Neuron (in vitro differentiated cells): ENCODE data around the gene CCAR1.
"Not testable (repeated sequence)": the region's sequence is repeated elsewhere in the genome, so short reads cannot be mapped to it uniquely, and the experiment has no call there.

ENCODE experiments used
- H2AFZ ChIP-seq: one replicate; pipeline ENCODE4 v1.6.1; 2013; ENCODE audit warnings: low read depth, mild to moderate bottlenecking, inconsistent platforms, low read length, moderate library complexity
- H3K27me3 ChIP-seq: one replicate; pipeline ENCODE4 v1.6.1; 2013; ENCODE audit warnings: low read length; ENCODE audit not compliant: insufficient read depth
- H3K36me3 ChIP-seq: one replicate; pipeline ENCODE4 v1.6.1; 2013; ENCODE audit warnings: low read length; ENCODE audit not compliant: insufficient read depth
- H3K4me1 ChIP-seq: one replicate; pipeline ENCODE4 v1.6.1; 2013; ENCODE audit warnings: low read length; ENCODE audit not compliant: insufficient read depth
- H3K4me3 ChIP-seq: 2 replicates; pipeline ENCODE4 v1.5.1; 2013; ENCODE audit warnings: mild to moderate bottlenecking, low read length, moderate library complexity
- H3K9me3 ChIP-seq: one replicate; pipeline ENCODE4 v1.6.1; 2013; ENCODE audit warnings: low read length

Gene CCAR1

GRCh38 chr10:68787813-68788212, 66.8 kb downstream of the CCAR1 start:
- H3K36me3 ChIP-seq: peaks cover 78% of the 10 kb centered on the region
- no peak overlapping the region for H3K4me3 ChIP-seq
- no peaks in the 10 kb centered on the region for H3K9me3 ChIP-seq
- no peaks in the 10 kb centered on the region for H3K27me3 ChIP-seq
- no peaks in the 10 kb centered on the region for H3K4me1 ChIP-seq
- no peak overlapping the region for H2AFZ ChIP-seq

GRCh38 chr10:68790476-68790875, 69.4 kb downstream of the CCAR1 start:
- Histone ChIP-seq H3K4me3 (no peak overlapping the region), H3K27me3 (no peaks in the 10 kb centered on the region), H3K36me3 (peaks cover 84% of the 10 kb centered on the region), H3K4me1 (no peaks in the 10 kb centered on the region), H2AFZ (no peak overlapping the region), H3K9me3 (no peaks in the 10 kb centered on the region)

- peaks cover 79% of the 10 kb centered on the region for H3K36me3 ChIP-seq
- no peaks in the 10 kb centered on the region for H3K27me3 ChIP-seq
Measured at GRCh38 chr10:68792115-68792514, 71.1 kb downstream of the CCAR1 start.

GRCh38 chr10:68795886-68796532, 75.0 kb downstream of the CCAR1 start:
- Histone ChIP-seq H3K4me1 (no peaks in the 10 kb centered on the region), H3K9me3 (no peaks in the 10 kb centered on the region), H3K27me3 (no peaks in the 10 kb centered on the region), H2AFZ (no peak overlapping the region), H3K36me3 (peaks cover 49% of the 10 kb centered on the region), H3K4me3 (no peak overlapping the region)

More at GRCh38 chr10:68792115-68792514, 71.1 kb downstream of the CCAR1 start:
- Histone ChIP-seq H3K4me1 (no peaks in the 10 kb centered on the region), H2AFZ (no peak overlapping the region), H3K4me3 (no peak overlapping the region), H3K9me3 (no peaks in the 10 kb centered on the region)

GRCh38 chr10:68796605-68797004, 75.6 kb downstream of the CCAR1 start:
- Histone ChIP-seq H3K36me3 (peaks cover 46% of the 10 kb centered on the region), H3K4me1 (no peaks in the 10 kb centered on the region), H2AFZ (no peak overlapping the region), H3K4me3 (no peak overlapping the region), H3K9me3 (no peaks in the 10 kb centered on the region), H3K27me3 (no peaks in the 10 kb centered on the region)

GRCh38 chr10:68800211-68800610, 79.2 kb downstream of the CCAR1 start:
- H3K36me3 ChIP-seq: peaks cover 17% of the 10 kb centered on the region
- H3K27me3 ChIP-seq: no peaks in the 10 kb centered on the region
- no peak overlapping the region for H2AFZ ChIP-seq
- H3K9me3 ChIP-seq: no peaks in the 10 kb centered on the region
- no peak overlapping the region for H3K4me3 ChIP-seq
- H3K4me1 ChIP-seq: no peaks in the 10 kb centered on the region

- Histone ChIP-seq H3K36me3 (no peaks in the 10 kb centered on the region), H3K9me3 (no peaks in the 10 kb centered on the region), H2AFZ (no peak overlapping the region), H3K4me3 (no peak overlapping the region), H3K27me3 (no peaks in the 10 kb centered on the region), H3K4me1 (no peaks in the 10 kb centered on the region)
Measured at GRCh38 chr10:68804692-68805091, 83.7 kb downstream of the CCAR1 start.

- not testable (repeated sequence) for H3K4me3 ChIP-seq, H3K27me3 ChIP-seq, H2AFZ ChIP-seq, H3K9me3 ChIP-seq, H3K36me3 ChIP-seq
- peaks cover 11% of the 10 kb centered on the region for H3K4me1 ChIP-seq
Measured at GRCh38 chr10:68810830-68811229, 89.8 kb downstream of the CCAR1 start.

- Histone ChIP-seq H3K4me3 (no peak overlapping the region), H2AFZ (no peak overlapping the region), H3K36me3 (no peaks in the 10 kb centered on the region), H3K4me1 (peaks cover 11% of the 10 kb centered on the region), H3K9me3 (no peaks in the 10 kb centered on the region), H3K27me3 (no peaks in the 10 kb centered on the region)
Measured at GRCh38 chr10:68811314-68812009, 90.4 kb downstream of the CCAR1 start.

- H3K4me3 ChIP-seq: no peak overlapping the region
Measured at GRCh38 chr10:68812420-68812819, 91.4 kb downstream of the CCAR1 start.

GRCh38 chr10:68813559-68813958, 92.5 kb downstream of the CCAR1 start:
- Histone ChIP-seq H3K4me3 (no peak overlapping the region), H3K36me3 (no peaks in the 10 kb centered on the region), H3K4me1 (peaks cover 11% of the 10 kb centered on the region), H3K9me3 (no peaks in the 10 kb centered on the region), H3K27me3 (no peaks in the 10 kb centered on the region), H2AFZ (peak overlapping the region; percentile 46)

More at GRCh38 chr10:68812420-68812819, 91.4 kb downstream of the CCAR1 start:
- Histone ChIP-seq H3K27me3 (no peaks in the 10 kb centered on the region), H3K4me1 (peaks cover 11% of the 10 kb centered on the region), H2AFZ (no peak overlapping the region), H3K9me3 (no peaks in the 10 kb centered on the region), H3K36me3 (no peaks in the 10 kb centered on the region)

- Histone ChIP-seq H3K4me1 (peaks cover 11% of the 10 kb centered on the region), H2AFZ (no peak overlapping the region), H3K9me3 (no peaks in the 10 kb centered on the region), H3K27me3 (no peaks in the 10 kb centered on the region), H3K4me3 (no peak overlapping the region), H3K36me3 (no peaks in the 10 kb centered on the region)
Measured at GRCh38 chr10:68816796-68817412, 95.9 kb downstream of the CCAR1 start.

GRCh38 chr10:68820359-68820758, 99.3 kb downstream of the CCAR1 start:
- H2AFZ ChIP-seq, H3K4me1 ChIP-seq, H3K27me3 ChIP-seq, H3K4me3 ChIP-seq, H3K9me3 ChIP-seq, H3K36me3 ChIP-seq: not testable (repeated sequence)
